DMS79 (cell line): ENCODE results near the gene C1orf159.

ENCODE experiments used
- DNase-seq: peaks from one replicate; lab custom pipeline; 2025; lab: John Stamatoyannopoulos, UW

The C1orf159 gene

DNA sequence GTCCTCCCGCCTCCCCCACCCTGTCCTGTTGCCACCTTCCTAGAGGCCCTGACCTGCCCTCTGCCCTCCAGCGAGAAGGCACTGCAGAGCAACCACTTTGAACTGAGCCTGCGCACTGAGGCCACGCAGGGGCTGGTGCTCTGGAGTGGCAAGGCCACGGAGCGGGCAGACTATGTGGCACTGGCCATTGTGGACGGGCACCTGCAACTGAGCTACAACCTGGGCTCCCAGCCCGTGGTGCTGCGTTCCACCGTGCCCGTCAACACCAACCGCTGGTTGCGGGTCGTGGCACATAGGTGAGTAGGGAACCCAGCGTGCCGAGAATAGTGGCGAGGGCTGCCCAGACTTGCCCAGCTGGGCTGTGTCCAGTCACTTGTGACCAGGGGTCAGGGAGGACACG is 62.2 kb downstream of the C1orf159 start:
- no peak for DNase-seq

DNA sequence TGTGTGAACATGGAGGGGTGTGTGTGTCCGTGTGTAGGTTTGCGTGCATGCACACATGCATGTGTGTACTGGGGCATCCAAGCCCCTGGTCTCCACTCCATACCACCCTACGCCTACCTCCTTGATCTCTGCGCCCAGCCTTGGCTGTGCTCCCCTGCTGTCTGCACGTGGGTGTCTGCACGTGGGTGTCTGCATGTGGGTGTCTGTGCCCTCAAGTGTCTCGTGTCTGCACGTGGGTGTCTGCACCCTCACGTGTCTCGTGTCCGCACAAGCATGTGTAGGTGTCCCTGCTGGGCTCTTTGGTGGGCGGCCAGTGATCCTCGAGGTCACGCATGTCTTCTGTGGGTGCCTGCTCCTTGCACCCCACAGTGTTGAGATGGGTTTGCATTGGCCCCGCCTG is 62.9 kb downstream of the C1orf159 start:
- DNase-seq = no peak

DNA sequence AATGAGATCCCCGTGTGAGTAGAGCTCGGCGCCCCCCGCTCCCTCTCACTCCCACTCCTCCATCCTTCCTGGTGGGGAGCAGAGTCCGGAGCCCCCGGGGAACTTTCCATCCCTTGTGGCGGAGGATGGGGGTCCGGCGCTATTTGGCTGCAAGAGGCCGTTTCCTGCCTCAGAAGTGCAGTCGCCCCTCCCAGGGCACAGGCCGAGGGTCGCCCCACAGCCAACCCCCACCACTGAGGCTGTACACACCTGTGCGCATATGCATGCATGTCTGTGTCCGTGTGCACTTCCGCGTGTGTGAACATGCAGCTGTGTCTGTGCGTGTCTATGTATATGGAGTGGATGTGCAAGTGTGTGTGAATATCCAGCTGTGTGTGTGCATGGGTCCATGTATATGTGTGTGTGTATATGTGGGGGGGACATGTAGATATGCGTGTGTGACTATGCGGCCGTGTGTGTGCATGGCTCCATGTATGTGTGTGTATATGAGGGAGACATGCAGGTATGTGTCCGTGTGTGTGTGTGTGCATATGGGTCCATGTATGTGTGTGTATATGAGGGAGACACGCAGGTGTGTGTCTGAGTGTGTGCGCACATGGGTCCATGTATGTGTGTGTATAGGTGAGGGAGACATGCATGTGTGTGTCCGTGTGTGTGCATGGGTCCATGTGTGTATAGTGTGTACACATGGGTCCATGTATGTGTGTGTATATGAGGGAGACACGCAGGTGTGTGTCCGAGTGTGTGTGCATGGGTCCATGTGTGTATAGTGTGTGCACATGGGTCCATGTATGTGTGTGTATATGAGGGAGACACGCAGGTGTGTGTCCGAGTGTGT is 63.7 kb downstream of the C1orf159 start:
- DNase-seq = no peak

DNA sequence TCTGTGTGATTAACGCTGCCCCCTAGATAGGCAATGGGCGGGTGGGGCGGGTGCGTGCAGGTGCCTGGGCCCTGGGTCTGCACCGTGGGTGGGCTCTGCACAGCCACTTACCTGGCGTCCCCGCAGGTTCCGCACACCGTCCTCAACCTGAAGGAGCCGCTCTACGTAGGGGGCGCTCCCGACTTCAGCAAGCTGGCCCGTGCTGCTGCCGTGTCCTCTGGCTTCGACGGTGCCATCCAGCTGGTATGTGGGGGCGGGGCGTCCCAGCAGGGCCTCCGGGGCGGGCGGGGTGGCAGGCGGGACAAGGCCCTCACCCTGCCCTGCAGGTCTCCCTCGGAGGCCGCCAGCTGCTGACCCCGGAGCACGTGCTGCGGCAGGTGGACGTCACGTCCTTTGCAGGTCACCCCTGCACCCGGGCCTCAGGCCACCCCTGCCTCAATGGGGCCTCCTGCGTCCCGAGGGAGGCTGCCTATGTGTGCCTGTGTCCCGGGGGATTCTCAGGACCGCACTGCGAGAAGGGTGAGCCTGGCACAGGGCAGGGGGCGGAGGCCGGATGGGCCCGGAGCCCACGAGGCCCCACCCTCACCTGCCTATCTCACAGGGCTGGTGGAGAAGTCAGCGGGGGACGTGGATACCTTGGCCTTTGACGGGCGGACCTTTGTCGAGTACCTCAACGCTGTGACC is 64.6 kb downstream of the C1orf159 start:
- no peak for DNase-seq

DNA sequence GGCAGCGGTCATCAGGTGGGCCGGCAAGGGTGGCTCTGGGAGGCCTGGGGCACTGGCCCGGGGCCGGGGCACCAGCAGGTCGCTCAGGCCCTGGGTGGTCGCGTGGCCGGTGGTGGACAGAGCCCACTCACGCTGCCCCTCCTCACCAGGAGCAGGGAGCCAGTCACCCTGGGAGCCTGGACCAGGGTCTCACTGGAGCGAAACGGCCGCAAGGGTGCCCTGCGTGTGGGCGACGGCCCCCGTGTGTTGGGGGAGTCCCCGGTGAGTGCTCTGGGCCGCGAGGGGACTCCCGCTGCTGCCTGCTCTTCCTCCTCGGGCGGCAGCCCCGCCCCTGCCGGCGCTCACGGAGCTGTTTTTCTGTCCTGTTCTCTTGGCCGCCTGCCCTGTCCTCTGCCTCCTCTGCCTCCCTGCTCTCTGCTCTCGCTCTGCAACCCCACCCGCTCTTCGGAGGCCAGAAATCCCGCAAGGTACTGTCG is 65.3 kb downstream of the C1orf159 start:
- DNase-seq = no peak

DNA sequence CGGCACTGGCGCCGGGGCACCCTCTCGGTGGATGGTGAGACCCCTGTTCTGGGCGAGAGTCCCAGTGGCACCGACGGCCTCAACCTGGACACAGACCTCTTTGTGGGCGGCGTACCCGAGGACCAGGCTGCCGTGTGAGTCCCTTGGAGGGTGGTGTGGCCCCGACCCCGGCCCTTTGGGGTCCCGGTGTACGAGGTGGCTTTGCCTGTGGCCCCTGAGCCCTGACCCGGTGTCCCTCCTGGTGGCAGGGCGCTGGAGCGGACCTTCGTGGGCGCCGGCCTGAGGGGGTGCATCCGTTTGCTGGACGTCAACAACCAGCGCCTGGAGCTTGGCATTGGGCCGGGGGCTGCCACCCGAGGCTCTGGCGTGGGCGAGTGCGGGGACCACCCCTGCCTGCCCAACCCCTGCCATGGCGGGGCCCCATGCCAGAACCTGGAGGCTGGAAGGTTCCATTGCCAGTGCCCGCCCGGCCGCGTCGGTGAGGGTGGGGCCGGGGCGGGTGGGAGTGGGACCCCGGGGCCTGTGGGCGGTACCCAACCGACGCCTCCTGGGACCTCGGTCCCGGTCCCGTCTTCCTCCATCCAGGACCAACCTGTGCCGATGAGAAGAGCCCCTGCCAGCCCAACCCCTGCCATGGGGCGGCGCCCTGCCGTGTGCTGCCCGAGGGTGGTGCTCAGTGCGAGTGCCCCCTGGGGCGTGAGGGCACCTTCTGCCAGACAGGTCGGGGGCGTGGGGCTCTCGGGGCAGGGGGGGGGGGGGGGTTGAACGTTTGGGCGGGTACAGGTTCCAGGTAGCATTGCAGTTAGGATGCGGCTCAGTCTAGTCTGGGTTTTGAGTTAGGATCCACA is 66.3 kb downstream of the C1orf159 start:
- DNase-seq = no peak

DNA sequence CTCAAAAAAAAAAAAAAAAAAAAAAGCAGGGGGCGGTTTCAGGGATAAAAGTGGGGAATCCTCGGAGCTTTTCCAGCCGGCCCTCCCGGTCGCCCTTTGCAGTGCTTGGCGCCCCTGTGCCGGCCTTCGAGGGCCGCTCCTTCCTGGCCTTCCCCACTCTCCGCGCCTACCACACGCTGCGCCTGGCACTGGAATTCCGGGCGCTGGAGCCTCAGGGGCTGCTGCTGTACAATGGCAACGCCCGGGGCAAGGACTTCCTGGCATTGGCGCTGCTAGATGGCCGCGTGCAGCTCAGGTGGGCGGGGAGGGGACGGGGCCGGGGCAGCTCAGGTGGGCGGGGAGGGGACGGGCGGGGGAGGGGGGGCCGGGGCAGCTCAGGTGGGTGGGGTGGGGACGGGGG is 67.1 kb downstream of the C1orf159 start:
- no peak for DNase-seq

DNA sequence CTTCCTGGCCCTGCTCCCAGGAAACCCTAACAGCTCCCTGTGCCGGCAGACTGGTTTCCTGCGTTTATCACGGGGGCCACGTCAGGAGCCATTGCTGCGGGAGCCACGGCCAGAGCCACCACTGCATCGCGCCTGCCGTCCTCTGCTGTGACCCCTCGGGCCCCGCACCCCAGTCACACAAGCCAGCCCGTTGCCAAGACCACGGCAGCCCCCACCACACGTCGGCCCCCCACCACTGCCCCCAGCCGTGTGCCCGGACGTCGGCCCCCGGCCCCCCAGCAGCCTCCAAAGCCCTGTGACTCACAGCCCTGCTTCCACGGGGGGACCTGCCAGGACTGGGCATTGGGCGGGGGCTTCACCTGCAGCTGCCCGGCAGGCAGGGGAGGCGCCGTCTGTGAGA is 67.9 kb downstream of the C1orf159 start:
- no peak for DNase-seq

DNA sequence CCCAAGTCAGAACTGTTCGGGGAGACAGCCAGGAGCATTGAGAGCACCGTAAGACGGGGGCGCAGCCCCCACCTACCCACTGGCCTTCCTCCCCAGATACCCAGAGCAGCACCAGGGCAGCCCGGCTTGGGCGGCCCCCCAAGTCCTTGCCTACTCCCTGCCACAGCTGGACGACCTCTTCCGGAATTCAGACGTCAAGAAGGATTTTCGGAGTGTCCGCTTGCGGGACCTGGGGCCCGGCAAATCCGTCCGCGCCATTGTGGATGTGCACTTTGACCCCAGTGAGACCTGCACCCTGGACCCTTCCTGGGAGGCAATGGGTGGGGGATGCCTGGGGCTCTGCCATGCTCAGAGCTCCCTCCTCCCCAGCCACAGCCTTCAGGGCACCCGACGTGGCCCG is 68.5 kb downstream of the C1orf159 start:
- DNase-seq = no peak

DNA sequence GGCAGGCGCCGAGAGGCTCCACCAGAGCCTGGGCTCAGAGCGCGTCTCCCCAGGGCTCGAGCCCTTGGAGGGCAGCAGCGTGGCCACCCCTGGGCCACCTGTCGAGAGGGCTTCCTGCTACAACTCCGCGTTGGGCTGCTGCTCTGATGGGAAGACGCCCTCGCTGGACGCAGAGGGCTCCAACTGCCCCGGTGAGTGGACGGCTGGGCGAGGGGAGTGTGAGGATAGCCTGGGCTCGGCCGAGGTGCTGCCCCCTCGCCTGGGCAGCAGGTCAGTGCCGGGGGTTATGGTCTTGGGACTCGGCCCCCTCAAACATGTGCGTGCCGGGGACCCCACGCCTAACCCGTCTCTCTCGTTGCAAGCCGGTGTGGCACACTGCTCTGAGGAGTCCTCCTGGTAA is 69.1 kb downstream of the C1orf159 start:
- DNase-seq = no peak

DNA sequence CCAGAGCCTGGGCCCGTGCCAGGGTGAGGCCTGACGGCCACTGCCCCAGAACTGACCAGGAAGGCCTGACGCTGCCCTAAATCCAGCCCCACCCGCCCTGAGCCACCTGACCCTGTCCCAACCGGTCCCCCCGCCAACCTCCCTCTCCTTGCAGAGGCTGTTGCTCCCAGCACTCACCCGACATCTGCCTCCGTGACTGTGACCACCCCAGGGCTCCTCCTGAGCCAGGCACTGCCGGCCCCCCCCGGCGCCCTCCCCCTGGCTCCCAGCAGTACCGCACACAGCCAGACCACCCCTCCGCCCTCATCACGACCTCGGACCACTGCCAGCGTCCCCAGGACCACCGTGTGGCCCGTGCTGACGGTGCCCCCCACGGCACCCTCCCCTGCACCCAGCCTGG is 69.6 kb downstream of the C1orf159 start:
- no peak for DNase-seq

DNA sequence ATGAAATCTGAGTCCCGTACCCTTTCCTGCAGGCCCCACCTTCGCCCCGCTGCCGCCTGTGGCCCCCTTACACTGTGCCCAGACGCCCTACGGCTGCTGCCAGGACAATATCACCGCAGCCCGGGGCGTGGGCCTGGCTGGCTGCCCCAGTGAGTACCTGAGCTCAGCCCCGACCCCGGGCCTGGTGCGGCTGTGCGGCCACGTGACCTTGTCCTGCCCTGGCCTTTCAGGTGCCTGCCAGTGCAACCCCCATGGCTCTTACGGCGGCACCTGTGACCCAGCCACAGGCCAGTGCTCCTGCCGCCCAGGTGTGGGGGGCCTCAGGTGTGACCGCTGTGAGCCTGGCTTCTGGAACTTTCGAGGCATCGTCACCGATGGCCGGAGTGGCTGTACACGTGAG is 70.8 kb downstream of the C1orf159 start:
- DNase-seq = no peak

DNA sequence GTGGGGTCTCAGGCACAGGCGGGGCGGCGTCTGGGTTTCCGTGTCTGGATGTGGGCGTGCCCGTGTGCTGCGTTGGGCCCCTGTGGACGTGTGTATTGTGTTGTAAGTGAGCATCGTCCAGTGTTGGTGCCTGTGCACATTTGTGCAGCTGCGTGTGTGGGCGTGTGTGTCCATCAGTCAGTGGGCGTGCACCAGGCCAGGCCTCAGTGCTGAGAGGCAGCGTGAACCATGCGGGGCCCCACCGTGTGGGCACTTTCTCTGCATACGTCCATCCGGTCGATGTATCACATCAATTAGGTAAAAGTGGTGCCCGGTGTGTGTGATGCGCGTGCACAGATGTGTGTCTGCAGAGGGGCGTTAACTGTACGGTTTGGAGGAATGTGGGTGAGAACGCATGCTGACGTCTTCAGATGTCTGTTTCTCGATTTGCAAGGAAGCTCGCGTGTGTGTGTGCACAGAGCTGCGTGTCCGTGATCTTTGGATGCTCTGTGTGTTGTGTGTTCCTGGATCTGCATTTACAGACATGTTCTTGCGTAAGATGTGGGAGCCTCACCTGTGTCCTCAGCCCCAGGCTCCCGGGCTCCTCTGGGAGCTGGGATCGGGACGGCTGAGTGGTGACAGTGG is 71.3 kb downstream of the C1orf159 start:
- DNase-seq = no peak

DNA sequence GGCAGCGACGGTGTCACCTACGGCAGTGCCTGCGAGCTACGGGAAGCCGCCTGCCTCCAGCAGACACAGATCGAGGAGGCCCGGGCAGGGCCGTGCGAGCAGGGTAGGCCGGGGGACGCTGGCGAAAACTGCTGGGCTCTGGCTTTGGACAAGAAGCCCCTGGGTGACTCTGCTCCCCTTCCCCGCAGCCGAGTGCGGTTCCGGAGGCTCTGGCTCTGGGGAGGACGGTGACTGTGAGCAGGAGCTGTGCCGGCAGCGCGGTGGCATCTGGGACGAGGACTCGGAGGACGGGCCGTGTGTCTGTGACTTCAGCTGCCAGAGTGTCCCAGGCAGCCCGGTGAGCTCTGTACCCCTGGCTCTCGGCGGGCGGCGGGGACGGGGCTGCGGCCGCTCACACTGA is 72.0 kb downstream of the C1orf159 start:
- DNase-seq = no peak

DNA sequence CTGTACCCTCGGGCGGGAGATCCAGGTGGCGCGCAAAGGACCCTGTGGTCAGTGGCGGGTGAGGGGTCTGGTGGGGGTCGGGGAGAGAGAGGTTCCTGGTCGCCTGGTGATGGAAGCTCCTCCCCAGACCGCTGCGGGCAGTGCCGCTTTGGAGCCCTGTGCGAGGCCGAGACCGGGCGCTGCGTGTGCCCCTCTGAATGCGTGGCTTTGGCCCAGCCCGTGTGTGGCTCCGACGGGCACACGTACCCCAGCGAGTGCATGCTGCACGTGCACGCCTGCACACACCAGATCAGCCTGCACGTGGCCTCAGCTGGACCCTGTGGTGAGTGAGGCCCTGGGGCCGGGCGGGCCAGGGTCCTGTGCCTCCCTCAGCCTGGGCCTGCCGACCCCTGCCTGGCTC is 72.5 kb downstream of the C1orf159 start:
- no peak for DNase-seq

DNA sequence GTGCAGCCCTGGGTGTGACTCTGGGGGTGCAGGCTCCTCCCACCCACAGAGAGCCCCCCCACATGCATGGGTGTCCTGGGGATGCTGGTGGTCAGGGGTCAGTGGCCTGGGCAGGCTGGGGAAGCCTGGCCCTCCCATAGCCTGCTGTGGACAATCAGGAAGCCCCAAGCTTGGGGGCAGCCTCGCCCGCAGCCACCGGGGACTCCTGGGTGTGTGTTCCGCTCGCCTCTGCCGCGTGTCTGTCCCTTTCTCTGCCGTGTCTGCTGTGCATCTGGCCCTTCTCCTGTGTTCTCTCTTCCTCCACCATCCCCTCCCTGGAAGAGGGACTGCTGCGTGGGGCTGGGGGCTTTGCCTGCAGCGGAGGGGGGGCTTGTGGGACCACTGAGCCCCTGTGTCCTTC is 73.1 kb downstream of the C1orf159 start:
- DNase-seq = no peak

DNA sequence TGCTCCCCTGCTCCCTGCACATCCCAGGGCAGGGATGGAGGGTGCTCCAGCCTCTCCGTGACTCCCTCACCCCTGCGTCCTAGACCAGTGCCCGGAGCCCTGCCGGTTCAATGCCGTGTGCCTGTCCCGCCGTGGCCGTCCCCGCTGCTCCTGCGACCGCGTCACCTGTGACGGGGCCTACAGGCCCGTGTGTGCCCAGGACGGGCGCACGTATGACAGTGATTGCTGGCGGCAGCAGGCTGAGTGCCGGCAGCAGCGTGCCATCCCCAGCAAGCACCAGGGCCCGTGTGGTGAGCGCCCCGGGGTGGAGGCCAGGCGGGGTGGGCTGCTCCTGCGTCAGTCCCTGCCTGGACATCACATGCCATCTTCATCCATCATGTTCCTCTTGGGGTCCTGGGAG is 74.0 kb downstream of the C1orf159 start:
- no peak for DNase-seq

DNA sequence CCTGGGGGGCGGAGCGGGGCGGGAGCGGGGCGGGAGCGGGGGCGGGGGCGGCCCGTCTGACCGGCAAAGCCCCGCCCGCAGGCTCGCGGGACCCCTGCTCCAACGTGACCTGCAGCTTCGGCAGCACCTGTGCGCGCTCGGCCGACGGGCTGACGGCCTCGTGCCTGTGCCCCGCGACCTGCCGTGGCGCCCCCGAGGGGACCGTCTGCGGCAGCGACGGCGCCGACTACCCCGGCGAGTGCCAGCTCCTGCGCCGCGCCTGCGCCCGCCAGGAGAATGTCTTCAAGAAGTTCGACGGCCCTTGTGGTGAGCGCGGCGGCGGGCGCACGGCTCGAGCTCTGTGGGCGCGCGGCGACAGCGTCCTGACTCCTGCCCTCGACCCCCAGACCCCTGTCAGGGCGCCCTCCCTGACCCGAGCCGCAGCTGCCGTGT is 74.8 kb downstream of the C1orf159 start:
- DNase-seq = no peak

DNA sequence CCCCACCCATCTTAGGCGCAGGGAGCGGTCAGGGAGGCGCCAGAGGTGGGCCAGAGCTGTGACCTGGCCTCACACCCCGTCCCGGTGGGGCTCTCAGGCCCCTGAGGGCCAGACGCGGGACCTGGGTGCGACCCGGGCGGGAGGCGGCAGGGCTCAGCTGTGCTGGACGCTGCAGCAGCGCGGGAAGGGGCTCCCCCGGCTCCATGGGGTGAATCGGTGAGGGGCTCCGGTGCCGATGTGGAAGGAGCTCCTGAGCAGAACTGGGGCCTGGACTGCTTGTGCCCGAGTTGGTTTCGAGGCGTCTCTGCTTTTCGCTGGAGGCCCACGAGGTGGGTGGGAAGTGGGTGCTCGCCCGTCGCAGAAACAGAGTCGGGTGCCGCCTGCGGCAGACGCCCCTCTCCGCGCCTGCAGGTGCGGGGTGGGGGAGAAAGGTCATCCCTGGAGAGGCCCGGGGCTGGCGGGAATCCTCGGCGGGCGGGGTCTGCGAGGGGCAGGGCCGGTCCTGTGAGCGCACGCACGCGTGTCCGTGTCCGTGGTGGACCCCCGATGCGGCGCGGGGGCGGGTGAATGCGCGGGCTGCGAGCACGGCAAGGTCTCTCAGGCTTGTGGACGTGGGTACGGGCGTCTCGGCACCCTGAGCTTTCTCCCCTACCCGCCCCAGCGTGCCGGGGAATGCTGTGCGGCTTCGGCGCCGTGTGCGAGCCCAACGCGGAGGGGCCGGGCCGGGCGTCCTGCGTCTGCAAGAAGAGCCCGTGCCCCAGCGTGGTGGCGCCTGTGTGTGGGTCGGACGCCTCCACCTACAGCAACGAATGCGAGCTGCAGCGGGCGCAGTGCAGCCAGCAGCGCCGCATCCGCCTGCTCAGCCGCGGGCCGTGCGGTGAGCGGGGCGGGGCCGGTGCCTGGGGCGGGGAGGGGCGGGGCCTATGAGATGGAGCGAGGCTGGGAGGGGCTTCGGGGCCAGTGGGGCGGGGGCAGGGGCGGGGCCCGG is 75.6 kb downstream of the C1orf159 start:
- no peak for DNase-seq

DNA sequence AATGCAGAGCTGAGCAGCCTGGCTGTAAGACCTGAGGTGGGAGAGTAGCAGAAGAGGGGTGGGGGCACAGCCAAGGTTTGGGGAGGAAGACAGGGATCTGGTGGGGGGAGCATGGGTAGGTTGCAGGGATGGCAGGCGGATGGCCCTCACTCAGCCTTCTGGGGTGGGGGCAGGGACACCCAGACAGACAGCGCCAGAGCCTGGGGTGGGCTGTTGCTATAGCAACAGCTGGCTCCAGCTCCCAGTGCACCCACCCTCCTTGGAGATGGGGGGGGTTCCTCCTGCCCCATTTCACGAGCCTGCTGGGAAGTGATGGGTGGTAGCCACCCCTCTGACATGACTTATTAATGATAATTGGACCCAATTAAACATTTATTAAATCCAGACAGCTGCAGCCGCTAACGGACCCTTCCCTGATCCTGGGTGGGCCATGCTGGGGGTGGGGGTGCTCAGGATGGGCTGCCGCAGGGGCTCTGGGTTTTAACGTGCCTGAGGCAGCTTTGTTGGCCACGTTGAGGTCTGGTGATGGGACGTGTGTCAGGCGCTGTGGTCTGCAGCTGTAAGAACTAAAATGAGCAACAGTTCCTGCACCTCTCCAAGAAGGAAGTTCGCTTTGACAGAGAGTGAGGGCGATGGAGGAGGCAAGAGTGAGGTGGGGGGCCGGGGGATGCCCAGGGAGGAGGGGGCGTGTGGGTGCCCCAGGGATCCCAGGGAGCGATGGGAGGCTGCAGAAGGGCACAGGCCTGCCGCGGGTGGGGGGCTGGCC is 76.6 kb downstream of the C1orf159 start:
- no peak for DNase-seq
